NCI-H2227 (cell line): Measurements from ENCODE around the gene IPO4.

Source experiments
- DNase-seq: peaks from one replicate; lab custom pipeline; 2025; ENCODE audit not compliant: unreplicated experiment; lab: John Stamatoyannopoulos, UW

Gene IPO4

DNA sequence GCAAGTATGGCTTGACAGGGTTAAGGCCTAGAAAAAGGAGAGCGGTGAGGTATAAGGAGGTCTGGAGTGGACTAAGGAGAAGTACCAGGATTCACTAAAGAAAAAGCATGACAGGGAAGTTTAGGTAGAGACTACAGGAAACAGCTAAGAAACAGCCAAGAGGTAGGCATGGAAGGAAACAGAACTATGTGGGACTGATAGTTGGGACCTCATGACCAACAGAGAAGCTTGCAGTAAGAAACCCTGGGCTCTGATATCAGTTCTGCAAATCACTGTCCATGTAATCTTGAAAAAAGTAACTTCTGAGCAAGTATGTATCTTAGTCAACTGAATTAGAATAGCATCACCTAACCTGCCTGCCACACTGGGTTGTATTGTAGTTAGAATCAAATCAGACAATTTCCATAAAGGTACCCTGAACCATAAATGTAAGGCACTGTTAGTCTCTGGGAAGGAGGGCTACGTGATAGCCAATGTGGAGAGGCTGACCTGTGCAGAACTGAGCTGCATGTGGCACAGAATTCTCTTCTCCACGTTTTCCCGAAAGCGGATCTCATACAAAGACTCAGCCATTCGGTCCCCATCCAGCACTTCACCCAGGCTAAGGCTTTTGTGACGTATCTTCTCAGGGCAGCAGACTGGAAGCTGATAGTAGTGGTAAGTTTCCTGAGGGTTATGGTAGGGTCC is 5.7 kb upstream of the IPO4 start:
- DNase-seq, result no peak

DNA sequence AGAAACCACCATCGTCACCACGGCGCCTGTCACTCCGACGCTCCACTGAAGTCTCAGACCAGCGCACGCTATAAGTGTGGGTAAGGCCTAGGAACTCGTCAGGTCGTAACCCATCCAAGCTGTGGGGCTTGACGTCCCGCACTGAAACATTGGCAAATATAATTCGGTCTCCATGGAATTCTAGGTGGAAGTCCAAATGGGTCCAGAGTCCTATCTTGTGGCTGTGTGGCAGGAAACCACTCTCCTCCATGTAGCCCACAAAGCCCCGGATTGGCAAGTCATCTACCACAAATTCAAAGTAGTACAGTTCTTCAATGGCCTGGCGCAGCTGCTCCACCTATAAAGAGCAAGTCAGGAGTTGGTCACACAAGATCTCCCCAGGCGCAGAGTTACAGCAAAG is 4.3 kb upstream of the IPO4 start:
- DNase-seq, result no peak

DNA sequence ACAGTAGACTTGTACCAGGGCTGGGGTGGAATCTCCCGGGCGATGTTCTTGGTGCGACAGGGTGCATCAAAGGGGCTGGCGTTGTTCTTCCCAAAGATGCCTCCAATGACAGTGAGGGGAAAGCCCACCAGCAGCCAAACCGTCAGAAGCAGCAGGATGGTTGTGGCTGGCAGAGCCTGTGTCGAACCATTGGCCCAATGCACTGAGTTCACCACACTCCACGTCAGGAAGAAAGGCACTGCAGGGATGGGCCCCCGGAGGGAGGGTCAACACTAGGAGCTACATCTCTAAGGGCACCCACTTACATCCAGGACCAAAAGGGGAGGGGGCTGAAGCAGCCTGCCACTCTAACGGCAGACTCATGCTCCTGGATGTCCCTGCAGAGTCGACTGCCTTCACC is 1.8 kb upstream of the IPO4 start:
- DNase-seq, result no peak

DNA sequence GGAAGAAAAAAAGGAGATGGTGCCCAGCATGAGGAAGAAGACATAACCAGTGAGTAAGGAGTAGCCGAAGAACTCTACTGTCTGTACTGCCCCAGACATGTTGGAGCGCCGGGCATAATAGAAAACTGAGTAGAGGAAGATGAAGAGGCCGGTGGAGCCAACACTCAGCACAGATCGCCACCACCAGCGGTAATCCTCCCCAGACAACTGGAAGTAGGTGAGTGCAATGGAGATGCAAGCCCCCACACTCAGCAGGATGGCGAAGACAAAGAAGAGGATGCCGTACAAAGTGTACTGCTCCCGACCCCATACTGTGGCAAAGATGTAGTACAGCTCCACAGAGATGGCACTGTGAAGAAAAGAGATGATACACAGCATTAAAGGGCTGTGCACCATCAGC is 844 bp upstream of the IPO4 start:
- DNase-seq, result no peak

DNA sequence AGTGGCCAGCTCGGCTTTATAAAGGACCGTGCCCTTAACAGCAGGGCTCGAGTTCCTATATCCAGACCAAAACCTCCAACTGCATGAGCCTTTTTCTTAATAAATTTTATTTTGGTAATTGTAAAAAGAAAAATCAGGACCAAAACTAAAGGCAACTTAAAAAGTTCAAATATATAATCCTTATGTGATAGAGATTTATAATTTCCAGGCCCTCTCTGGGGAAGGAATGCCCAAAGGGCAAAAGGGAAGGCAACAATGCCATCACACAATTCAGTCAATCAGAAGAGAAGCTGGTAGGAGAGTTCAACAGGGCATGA is 401 bp upstream of the IPO4 start:
- DNase-seq, result no peak

DNA sequence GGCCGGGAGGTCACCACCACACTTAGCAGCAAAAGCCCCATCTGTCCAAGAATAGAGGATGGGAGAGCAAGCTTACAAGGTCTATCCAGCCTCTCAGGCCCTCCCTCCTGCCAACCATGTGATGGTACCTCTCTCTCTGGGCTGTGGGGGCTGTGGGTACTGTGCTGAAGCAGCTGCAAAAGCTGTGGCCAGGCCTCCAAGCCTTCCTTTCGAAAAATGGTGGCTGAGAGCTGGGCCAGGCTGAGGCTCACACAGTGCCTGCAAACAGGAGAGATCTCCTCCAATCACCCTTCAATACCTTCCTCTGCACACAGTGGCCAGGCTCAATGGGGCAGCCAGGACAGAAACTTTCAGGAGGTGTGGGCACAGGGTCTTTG is 1.1 kb downstream of the IPO4 start:
- no peak for DNase-seq

DNA sequence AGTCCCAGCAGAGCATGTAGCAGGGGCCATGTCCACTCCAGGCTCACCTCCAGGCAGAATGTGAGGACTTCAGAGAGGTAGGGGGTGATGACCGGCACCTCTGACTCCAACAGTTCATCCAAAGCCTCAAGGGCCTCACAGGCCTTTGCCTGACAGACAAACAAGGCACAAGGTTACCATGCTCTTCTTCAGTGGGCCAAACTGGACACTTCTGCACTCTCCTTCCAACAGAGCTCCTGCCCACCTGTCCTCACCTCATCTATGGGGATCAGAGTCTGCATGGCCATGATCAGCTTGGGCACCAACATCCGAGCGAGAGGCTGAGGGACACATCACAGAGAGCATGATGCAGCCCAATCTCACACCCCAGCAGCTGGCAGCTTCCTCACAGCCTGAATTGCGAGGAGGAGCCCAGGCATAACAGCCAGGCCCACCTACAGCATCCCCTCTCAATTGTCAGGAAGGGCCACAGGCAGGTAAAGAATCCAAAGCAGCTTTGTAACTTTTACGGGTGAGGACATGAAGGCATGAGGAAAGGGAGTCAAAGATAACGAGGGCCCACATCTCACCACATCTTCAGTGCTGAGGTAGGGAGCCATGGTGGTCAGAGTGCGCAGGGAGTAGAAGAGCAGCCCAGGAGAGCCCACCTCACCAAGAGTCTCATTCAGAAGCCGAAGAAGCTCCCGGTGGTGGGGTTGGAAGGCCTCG is 1.6 kb downstream of the IPO4 start:
- no peak for DNase-seq

DNA sequence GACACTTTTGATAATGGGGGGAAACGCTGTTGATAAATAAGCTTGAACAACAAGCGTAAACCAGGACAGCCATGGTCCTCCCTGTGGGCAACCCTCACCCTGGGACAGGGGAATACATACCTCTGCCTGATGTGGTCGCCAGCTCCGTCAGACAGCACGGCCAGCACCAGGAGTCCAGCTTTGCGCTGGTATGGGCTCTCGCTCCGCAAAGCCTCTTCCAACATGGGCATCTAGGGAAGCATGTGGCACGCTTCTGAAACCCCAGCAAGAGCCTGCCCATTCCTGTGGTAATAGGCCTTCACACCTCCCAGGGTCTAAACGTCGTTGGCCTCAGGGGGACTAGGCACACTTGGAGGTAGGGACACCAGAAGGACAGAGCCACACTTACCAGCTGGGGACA is 2.9 kb downstream of the IPO4 start:
- no peak for DNase-seq

DNA sequence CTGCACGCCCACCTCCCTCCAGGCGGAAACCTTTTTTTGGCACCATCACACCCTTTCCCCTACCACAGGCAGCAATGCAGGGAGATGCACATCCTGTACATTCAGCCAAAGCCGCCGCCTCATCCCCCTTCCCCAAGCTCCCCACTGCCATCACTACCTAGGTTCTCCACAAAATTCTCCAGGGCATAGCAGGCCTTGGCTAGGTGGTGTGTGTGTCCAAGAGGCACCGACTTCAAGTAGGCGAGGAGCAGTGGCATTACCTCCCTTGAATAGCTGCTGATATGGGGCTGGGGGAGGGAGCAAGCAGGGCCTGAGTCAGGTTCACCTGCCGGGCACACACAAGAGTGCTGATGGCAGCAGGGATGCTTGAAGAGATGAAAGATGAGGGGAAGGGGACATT is 3.6 kb downstream of the IPO4 start:
- no peak for DNase-seq

DNA sequence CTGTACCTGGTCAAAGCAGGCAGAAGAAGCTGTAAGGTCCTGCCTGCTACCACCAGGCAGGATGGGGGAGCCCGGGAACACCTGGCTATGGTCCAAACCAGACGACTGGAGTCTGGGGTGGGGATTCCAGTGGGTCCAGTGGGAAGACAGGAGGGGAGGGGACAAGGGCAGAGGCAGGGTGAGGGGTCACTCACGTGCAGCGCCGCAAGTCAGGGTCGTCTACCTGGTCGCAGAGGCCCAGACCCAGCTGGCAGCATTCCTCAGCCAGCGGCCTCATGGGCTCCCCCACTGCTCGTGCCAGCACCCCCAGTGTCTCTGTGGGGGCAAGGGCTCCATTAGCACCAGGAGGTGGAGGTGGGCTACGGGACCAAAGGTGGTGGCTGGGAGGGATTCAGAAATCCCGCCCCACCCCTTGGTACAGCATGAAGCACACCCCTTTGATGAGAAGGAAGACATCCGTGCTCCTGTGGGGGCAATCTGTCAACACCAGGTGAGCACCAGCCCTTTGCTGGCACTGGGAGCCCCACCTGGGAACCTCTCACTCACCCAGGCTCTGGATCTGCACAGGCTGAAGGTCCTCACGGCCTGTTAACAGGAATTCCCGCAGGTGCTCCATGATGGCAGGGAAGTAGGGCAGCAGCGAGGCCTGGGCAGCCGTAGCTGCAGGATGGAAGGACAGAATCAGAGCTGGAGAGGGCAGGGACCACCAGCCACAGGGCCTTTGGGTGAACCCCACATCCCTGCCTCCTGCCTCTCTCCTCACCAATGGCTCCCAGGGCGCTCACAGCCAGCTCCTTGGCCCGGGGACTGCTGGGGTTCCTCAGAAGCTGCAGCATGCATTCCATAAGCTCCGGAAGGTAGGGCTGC is 4.3 kb downstream of the IPO4 start:
- DNase-seq, result no peak

DNA sequence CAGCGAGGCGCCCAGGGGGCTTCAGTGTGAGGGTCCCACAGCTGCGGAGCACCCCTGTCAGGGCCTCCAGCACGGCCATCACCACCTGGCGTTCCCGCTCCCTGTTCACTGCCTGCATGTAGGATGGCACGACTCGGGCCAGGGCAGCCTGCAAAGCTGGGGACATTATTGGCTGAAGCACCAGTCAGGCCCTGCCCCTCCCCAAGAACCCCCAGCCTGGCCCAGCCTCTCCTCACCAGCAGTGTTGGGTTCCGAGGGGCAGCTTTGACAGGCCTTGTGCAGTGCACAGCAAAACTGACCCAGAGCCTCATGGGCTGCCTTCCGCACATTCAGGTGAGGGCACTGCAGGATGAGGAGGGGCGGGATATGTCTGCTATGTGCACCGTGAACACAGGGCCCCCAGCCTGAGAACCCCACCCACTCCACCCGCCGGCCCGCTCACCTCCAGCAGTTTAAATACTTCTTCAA is 5.6 kb downstream of the IPO4 start:
- no peak for DNase-seq

DNA sequence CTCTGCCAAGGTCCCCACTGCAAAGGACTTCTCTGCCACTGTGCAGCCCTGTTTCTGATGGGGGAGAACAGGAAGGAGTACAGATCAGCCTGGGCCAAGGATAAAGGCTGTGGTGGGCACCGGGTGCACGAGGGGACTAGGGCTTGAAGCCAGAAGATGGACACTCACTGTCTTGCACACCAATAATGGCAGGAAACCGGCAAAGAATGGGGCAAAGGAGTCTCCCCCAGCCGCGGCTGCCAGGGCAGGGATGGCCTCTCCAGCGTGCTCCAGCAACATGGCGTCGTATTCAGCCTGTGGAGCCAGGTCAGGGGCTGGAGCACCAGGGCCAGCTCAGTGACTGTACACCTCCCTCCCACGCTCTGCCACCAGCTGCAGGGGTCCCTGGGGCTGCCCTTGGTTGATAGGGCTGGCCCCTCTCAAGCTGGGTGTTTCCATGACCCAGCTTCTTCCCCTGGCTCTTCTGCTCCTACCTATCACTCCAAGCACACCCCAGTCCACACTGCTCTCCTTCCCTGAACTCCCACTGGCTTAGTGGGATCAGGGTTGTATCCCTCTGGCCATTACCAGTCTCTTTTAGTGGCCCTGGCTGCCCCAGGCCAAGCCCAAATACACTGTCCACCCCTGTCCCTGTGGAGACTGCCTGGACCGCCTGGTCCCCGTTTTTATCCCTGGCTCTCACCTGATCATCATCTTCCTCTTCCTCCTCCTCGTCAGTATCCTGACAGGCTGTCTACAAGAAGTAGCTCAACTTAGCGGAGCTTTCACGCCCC is 6.3 kb downstream of the IPO4 start:
- DNase-seq, result no peak

DNA sequence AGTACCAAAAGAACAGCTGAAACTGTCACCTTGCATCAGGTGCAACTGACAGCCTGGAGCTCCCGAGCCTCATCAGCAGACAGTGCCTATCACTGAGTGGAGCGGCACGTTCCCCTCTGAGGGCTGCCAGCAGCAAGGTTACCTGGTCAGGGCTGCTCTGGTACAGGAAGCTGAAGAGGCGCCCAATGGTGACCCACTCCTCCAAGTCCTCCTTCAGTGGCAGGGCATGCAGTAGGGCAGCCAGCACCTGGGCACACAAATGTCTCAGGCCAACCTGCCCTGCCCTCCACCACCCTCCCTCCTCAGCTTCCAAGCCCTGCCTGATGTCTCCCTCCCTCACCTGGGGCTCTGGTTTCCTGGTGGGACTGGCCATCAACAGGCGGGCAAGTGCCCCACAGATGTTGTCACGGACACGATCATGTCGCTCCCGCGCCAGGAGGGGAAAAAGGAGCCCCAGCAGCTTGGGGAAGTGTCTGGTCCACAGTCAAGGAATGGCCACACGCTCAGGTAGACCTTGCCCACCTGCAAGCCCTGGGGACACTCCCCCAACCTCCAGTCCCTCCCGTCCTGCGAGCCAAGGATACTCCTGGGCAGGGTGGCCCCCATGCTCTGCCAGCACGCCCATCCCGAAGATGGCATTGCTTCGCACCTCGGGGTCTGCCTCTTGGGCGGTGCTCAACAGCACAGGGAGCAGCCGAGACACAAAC is 7.1 kb downstream of the IPO4 start:
- DNase-seq, result no peak

DNA sequence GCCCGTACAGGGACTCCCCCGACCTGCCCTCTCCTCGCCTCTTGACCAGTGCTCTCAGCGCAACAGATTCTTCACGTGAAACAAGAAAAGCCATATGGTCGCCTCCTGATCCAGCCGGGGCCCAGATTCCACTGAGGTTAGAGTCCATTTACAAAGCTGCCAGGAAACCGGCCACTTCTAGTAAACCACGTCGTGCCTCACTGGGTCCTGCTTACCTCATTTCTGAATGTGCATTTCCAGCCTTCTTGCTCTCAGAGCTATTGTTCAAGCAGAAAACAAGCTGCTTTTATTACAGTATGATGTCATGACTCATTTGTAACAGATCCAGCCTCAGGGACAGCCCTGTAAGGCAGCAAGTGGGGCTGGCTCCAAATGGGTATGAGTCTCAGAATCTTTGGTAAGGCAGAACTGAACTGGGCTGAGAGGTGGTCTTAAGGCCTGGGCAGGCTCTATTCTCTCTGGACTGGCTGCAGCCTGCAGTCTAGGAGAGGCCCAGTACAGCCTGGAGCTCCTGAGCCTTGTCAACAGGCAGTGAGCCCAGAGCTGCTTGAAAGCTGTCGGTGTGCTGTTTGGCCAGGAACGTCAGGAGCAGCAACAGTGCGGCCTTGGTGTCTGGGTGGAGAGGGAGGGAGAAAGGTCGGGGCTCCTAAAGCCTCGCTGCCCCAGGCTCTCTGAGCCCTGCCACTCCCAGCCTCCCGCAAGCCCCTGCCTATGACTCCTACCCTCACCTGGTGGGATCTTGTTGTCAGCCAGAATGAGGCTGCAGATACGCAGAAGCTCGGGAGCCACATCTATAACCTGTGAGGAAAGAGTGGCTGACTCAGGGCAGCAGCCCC is 8.4 kb downstream of the IPO4 start:
- DNase-seq, result no peak

DNA sequence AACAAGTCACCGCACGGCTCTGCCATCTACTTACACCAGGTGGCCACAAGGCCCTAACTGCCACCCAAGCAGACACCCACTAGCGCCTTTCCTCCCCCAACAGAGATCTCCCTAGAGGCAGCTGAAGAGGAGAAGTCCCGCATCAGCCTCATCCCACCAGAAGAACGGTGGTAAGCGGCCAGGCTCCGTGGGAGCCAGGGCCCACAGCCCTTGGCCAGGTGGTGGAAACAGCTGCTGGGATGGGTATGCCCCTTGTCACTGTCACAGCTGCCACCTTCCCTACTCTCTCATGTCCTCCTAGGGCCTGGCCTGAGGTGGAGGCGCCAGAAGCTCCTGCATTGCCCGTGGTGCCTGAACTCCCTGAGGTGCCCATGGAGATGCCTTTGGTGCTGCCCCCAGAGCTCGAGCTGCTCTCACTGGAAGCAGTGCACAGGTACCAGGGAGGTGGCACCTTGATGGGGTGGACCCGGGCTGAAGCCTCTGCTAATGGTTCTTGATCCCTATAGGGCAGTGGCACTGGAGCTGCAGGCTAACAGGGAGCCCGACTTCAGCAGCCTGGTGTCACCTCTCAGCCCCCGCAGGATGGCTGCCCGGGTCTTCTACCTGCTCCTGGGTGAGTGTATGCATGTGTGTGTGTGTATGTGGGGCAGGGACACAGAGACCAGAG is 9.2 kb downstream of the IPO4 start:
- no peak for DNase-seq

DNA sequence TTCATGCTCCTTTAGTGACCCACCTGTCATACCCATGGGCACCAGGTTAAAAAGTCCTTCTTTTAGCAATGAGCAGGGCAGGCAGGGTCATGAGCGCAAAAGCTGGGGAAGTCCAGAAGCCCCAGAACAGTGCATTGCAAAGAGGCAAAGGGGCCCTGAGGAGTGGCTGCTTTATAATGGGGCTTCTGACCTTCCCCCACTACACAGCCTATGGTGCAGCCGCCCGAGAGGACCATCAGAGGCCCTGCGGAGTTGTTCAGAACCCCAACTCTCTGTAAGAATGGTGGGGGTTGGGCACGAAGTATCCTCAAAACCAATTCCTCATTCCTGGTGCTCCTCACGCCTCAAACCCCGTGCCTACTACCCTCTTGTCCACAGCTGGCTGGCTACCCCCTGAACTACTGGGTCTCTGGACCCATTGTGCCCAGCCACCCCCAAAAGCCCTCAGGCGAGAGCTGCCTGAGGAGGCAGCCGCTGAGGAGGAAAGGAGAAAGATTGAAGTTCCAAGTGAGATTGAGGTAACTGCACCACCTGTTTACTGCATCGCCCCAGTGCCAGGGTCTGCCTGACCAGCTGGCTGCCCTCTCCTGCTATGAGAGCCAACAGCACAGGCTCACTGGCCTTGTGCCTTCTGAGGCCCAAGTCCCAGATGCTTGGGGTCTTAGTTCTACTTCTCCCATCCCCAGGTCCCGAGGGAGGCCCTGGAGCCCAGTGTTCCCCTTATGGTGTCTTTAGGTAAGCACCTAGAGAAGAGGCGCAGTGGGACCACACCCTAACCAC is 10.0 kb downstream of the IPO4 start:
- no peak for DNase-seq

DNA sequence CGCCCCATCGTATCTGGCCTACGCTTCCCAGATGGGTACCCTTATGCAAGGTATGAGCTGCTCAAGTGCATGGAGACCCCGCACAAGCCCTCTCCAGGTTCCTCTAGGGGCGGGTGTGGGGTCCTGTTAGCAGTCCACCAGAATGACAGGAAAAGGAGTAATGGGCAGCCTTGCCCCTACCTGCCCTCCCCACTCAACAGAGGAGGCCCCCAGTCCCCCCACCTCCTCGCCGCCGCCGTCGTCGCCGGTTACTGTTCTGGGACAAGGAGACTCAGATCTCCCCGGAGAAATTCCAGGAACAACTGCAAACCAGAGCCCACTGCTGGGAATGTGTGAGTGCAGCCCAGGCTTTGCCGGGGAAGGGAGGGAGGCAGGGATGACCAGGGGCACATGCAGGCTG is 10.7 kb downstream of the IPO4 start:
- DNase-seq, result no peak

DNA sequence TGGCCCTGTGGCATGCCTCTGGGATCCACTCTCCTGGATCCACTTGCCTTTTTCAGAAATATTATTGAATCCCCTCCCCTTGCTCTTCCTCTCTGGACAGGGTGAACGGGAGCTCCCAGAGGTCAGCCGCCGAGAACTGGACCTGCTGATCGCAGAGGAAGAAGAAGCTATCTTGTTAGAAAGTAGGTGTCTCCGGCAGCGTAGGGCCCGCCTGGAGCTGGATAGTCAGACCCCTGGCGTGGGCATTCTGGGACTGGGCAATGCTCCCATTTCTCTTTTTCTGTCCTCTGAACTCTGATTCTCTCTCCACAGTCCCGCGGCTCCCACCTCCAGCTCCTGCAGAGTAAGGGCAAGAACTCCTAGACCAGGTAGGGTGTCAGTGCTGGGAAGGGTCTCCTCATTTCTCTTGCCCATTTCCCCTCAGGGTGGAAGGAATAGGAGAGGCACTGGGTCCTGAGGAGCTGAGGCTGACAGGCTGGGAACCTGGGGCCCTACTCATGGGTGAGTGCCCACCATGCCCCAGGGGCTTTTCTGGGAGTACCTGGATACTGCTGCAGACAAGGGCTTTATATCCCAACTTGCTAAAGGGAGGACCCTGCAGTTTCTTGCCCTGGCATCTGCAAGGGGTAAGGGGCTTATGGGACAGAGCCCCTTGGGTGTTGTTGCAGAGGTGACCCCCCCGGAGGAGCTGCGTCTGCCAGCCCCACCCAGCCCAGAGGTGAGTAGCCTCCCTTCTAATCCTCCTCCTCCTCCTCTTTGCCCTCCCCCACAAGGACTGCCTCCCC is 11.4 kb downstream of the IPO4 start:
- no peak for DNase-seq
